Suprapubic skin (tissue), 4 donors: ENCODE results near the gene OVOL1. TPM values are rescaled to one million over a fixed set of nuclear protein-coding genes. Genes with fewer than 3 reads are reported as not detected.
A peak's percentile ranks its signal among the peaks of the same experiment; 100 is the strongest.

Experiments
- DNase-seq, 2 donors: peaks; one replicate each; pipeline ENCODE4 v3.0.0-alpha.2; 2019; ENCODE audit warnings: low spot score in 2 of 2
- H3K27ac ChIP-seq: fragments of 200-600 bp; sonication (generic); one replicate; pipeline ENCODE4 v1.5.1; 2019
- H3K27me3 ChIP-seq: fragments of 200-600 bp; sonication (generic); one replicate; pipeline ENCODE4 v1.5.1; 2019
- H3K36me3 ChIP-seq: fragments of 200-600 bp; sonication (generic); one replicate; pipeline ENCODE4 v1.5.1; 2019
- H3K4me1 ChIP-seq: fragments of 200-600 bp; sonication (generic); one replicate; pipeline ENCODE4 v1.5.1; 2019
- H3K4me3 ChIP-seq: fragments of 200-600 bp; sonication (generic); one replicate; pipeline ENCODE4 v1.5.1; 2019; ENCODE audit warnings: mild to moderate bottlenecking
- H3K9me3 ChIP-seq: fragments of 200-600 bp; sonication (generic); one replicate; pipeline ENCODE4 v1.5.1; 2019
- EP300 ChIP-seq: sonication (generic); formaldehyde crosslinking; IDR thresholded peaks from one replicate; pipeline ENCODE4 v1.6.1; 2017; ENCODE audit warnings: antibody characterized with exemption
- POLR2A ChIP-seq, 2 donors: fragments of 450-650 bp; IDR thresholded peaks; one replicate each; pipeline ENCODE4 v1.6.1; 2017; ENCODE audit warnings: antibody characterized with exemption in 2 of 2, mild to moderate bottlenecking in 2 of 2, moderate library complexity in 2 of 2
- POLR2AphosphoS5 ChIP-seq, 3 donors: sonication (generic); formaldehyde crosslinking; IDR thresholded peaks; one replicate each; pipeline ENCODE4 v1.6.1; 2017; ENCODE audit warnings: antibody characterized with exemption in 3 of 3
- WGBS: methylation state at CpG from one replicate; pipeline ENCODE4 v1.1.5; 2018; 5-methylcytosine and 5-hydroxymethylcytosine counted together
- total RNA-seq, 4 donors: library from RNA; depleted of rRNA; stranded (reverse); fragments of >200 nt; gene quantifications; one replicate each; pipeline ENCODE4 v1.1.0, GENCODE V29; 2016
- TF ChIP-seq, protein P1 (sequence below), 2 donors: fragments of 200-600 bp in 1 of 2; fragments of 450-650 bp in 1 of 2; sonication (generic) in 1 of 2; IDR thresholded peaks; one replicate each; pipeline ENCODE4 v1.5.1; 2016 to 2019; ENCODE audit warnings: antibody characterized with exemption in 2 of 2, mild to moderate bottlenecking in 1 of 2, moderate library complexity in 1 of 2

The OVOL1 gene
- total RNA-seq, 4 donors from 2014 or later: 64.4 to 196 (median 121) TPM

DNA sequence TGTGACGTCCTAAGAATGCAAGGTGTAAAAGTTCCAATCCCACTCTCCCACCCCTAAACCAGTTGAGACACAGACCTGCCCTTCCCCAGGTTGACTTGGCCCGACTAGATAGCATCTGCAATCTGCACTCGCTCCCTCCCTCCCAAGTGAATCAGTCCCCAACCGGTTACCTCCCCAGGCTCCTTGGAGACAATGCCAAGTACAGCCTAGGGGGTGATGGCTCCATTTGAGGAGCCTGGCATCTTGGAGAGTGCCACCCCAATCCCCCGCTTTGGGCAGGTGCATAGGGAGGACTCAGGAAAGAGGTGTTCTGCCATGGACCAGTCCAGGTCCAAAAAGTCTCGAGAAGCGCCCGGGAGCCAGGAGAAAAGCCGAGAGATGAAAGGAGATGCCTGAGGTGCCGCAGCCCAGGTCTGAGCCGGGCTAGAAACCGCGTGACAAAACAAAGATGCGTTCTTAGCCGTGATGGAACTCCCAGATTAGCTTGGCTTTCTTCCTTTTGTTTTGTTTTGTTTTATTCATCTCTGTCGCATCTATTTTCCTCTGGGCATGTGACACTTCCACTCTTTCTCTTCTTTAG, 28.2 kb downstream of the OVOL1 start:
- H3K4me1 ChIP-seq: peaks cover 31% of the 10 kb centered on the region
- no peak overlapping the region for H3K4me3 ChIP-seq
- TF ChIP-seq POLR2A (IDR thresholded peaks at IDR 0.05): no peak
- no peaks in the 10 kb centered on the region for H3K9me3 ChIP-seq
- no peaks in the 10 kb centered on the region for H3K36me3 ChIP-seq
- no peaks in the 10 kb centered on the region for H3K27me3 ChIP-seq
- no peak for DNase-seq
- 55% methylated on average over 16 of the region's 16 CpGs for WGBS
- peak overlapping the region; percentile 34 for H3K27ac ChIP-seq

DNA sequence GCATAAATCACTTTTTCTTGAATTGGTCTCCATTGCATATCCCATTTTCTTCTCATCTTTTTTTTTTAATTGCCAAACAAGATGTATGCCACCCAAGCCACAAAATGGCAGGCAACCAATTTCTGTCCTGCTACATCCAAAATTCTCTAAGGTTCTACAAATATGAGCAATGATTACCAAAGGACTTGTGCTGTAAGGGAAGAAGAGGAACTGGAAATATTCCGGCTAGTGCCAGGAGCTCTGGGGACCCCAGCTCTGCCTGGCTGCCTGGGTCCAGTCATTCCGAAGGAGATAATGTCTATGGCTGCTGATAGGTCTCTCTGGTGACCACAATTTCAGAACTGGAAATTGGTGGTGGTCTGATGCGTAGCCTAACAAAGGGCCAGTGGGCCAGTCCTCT, 29.8 kb downstream of the OVOL1 start:
- TF ChIP-seq POLR2A (IDR thresholded peaks at IDR 0.05): no peak
- TF ChIP-seq POLR2AphosphoS5 (IDR thresholded peaks at IDR 0.05): no peak
- no peak for TF ChIP-seq EP300
- TF ChIP-seq, protein P1, sequence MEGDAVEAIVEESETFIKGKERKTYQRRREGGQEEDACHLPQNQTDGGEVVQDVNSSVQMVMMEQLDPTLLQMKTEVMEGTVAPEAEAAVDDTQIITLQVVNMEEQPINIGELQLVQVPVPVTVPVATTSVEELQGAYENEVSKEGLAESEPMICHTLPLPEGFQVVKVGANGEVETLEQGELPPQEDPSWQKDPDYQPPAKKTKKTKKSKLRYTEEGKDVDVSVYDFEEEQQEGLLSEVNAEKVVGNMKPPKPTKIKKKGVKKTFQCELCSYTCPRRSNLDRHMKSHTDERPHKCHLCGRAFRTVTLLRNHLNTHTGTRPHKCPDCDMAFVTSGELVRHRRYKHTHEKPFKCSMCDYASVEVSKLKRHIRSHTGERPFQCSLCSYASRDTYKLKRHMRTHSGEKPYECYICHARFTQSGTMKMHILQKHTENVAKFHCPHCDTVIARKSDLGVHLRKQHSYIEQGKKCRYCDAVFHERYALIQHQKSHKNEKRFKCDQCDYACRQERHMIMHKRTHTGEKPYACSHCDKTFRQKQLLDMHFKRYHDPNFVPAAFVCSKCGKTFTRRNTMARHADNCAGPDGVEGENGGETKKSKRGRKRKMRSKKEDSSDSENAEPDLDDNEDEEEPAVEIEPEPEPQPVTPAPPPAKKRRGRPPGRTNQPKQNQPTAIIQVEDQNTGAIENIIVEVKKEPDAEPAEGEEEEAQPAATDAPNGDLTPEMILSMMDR (IDR thresholded peaks at IDR 0.05): no peak
- Histone ChIP-seq H3K27ac (no peak overlapping the region), H3K36me3 (no peaks in the 10 kb centered on the region), H3K4me1 (peaks cover 31% of the 10 kb centered on the region), H3K9me3 (no peaks in the 10 kb centered on the region), H3K27me3 (no peaks in the 10 kb centered on the region), H3K4me3 (no peak overlapping the region)
- DNase-seq: no peak
- 97% methylated on average over 3 of the region's 3 CpGs for WGBS

DNA sequence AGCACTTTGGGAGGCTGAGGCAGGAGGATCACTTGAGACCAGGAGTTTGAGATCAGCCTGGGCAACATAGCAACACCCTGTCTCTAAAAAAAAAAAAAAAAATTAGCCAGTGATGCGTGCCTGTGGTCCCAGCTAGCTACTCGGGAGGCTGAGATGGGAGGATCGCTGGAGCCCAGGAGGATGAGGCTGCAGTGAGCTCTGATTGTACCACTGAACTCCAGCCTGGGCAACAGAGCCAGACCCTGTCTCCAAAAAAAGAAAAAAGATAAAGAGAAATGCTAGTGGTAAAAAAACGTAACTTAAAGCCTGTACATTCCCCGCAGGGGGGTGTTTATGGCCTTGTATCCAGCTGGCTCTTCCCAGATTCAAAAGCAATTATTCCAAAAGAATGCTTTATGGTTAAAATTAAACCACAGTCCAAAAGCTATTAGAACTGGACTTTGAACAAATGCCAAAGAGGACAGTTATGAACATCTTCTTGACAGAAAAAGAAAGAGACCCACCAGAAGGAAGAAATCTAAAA, 30.5 kb downstream of the OVOL1 start:
- H3K4me1 ChIP-seq: peaks cover 31% of the 10 kb centered on the region
- WGBS: 60% methylated on average over 5 of the region's 5 CpGs
- H3K4me3 ChIP-seq: peak overlapping the region; percentile 73
- H3K9me3 ChIP-seq: no peaks in the 10 kb centered on the region
- no peak for TF ChIP-seq EP300
- TF ChIP-seq, protein P1 (IDR thresholded peaks at IDR 0.05): no peak
- no peak for TF ChIP-seq POLR2AphosphoS5 (IDR thresholded peaks at IDR 0.05)
- no peak for TF ChIP-seq POLR2A (IDR thresholded peaks at IDR 0.05)
- peak overlapping the region; percentile 74 for H3K27ac ChIP-seq
- no peaks in the 10 kb centered on the region for H3K36me3 ChIP-seq
- no peak for DNase-seq
- H3K27me3 ChIP-seq: no peaks in the 10 kb centered on the region

DNA sequence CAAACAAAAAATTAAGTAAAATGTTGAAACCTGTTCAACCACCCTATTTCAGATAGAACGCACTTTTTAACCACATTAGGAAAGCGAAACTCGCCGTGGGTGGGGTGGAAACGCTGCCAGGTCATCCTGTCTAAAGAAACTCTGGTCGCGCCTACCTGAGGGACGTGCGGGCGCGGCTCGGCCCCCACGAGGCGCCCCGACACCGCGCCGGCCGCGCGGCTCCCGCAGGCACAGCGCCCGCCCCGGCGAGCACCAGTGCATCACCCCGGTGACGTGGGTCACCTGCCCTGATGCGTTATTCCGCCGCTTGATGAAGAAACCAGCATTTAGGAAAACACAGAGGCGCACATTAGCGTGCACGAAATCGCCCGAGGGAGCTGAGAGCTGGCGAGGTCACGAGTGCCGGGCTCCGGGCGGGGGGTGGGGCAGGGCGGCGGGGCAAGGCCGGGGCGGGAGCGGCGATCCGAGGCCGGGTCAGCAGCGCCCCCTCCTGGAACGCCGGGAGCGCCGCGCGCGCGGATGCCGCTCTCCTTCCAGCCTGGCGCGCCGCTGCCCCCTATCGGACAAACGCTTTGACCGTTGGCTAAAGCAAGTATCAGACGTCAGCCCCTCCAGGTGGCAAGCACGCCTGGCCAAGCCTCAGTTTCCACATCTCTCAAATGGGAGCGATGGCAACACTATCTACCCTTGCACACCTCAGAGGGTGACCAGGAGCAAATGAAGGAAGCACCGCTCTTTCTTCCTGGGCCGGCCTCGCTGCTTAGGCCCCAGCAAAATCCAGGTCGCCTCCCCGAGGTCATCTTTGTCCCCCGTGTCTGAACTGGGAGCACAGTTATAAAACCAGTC, 31.2 kb downstream of the OVOL1 start:
- Histone ChIP-seq H3K4me3 (peak overlapping the region; percentile 73), H3K9me3 (no peaks in the 10 kb centered on the region), H3K36me3 (no peaks in the 10 kb centered on the region), H3K4me1 (peaks cover 31% of the 10 kb centered on the region), H3K27ac (peak overlapping the region; percentile 74), H3K27me3 (no peaks in the 10 kb centered on the region)
- TF ChIP-seq, protein P1 (IDR thresholded peaks at IDR 0.05): peak; percentile 89 to 100
- peak in 2 of 3 donors; percentile 45 to 66 for TF ChIP-seq POLR2AphosphoS5 (IDR thresholded peaks at IDR 0.05)
- peak in 1 of 2 donors; percentile 26 for TF ChIP-seq POLR2A (IDR thresholded peaks at IDR 0.05)
- no peak for TF ChIP-seq EP300
- peak; percentile 96 to 97 for DNase-seq
- WGBS: 10% methylated on average over 38 of the region's 74 CpGs

DNA sequence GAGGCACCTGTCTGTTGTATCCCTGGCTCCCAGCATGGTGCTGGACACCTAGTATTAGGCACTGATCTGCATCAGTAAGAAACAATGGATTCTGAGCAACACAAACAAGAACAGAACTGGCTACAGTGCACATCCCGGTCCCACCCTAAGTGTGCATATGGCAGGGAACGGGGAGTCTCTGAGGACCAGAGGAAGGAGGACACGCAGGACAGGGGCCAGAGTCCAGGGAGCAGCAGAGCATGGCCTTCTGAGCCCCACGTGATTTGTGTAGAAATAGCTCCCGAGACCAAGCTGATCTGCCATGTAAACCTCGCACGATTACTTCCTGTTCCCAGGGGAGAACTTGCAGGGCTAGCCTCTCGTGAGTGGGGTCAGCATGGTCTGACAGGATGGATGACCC, 34.2 kb downstream of the OVOL1 start:
- WGBS: 85% methylated on average over 7 of the region's 8 CpGs
- H3K27ac ChIP-seq: no peak overlapping the region

More for the DNA sequence above, 34.2 kb downstream of the OVOL1 start:
- Histone ChIP-seq H3K4me3 (no peak overlapping the region), H3K27me3 (no peaks in the 10 kb centered on the region), H3K9me3 (no peaks in the 10 kb centered on the region), H3K4me1 (peaks cover 12% of the 10 kb centered on the region), H3K36me3 (no peaks in the 10 kb centered on the region)
- TF ChIP-seq EP300: no peak
- no peak for TF ChIP-seq POLR2AphosphoS5 (IDR thresholded peaks at IDR 0.05)
- TF ChIP-seq POLR2A (IDR thresholded peaks at IDR 0.05): no peak
- TF ChIP-seq, protein P1 (IDR thresholded peaks at IDR 0.05): no peak
- no peak for DNase-seq
